GM18517 (cell line): Measurements from ENCODE around the gene MYCN.
"Not testable (repeated sequence)": the region's sequence is repeated elsewhere in the genome, so short reads cannot be mapped to it uniquely, and the experiment has no call there.

Source experiments
- ATAC-seq: cut with Tn5 transposase; IDR thresholded peaks from one replicate; pipeline ENCODE4 v1.9.1; 2021; ENCODE audit warnings: mild to moderate bottlenecking, moderate library complexity; ENCODE audit not compliant: unreplicated experiment

Gene MYCN

DNA sequence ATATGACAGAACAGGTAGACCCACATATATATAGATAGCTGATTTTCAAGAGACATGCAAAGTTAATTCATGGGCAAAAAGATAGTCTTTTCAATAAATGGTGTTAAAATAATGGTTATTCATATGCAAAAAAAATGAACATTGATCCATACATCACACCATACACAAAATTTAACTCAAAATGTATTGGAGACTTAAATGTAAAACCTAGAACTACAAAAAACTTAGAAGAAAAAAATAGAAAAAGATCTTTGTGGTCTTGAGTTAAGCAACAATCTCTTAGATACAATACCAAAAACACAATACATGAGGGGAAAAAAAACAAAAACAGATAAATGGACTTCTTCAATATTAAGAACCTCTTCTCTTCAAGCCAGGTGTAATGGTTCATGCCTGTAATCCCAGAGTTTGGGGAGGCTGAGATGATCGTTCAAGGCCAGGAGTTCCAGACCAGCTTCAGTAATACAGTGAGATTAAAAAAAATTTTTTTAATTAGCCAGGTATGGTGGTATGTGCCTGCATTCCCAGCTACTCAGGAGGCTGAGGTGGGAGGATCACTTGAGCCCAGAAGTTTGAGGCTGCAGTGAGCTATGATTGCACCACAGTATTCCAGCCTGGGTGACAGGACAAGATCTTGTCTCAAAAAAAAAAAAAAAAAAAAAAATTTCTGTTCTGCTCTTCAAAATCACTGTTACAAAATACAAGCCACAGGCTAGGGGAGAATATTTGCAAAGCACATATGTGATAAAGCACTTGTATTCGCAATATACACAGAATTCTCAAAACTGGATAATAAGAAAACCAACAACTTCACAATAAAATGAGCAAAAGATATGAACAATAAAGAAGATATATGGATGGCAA, 32.7 kb upstream of the MYCN start:
- no peak for ATAC-seq

DNA sequence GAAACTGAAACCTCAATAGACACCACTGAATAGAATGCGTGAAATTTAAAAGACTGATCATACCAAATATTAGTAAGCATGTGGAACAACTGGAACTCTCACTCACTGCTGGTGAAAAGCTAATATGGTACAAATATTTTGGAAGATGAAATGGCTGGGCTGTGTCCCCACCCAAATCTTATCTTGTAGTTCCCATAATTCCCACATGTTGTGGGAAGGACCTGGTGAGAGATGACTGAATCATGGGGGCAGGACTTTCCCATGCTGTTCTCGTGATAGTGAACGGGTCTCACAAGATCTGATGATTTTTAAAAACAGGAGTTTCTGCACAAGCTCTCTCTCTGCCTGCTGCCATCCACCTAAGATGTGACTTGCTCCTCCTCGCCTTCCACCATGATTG, 32.0 kb upstream of the MYCN start:
- no peak for ATAC-seq

DNA sequence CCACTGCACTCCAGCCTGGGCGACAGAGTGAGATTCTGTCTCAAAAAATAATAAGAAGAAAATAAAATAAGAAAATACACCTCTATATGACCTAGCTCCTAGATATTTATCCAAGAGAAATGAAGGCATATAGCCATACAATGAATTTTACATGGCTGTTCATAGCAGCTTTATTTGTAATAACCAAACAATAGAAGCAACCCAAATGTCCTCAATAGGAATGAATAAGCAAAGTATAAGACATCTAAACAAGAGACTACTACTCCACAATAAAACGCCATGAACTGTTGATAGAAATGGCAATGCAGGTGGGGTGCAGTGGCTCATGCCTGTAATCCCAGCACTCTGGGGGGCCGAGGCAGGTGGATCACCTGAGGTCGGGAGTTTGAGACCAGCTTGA, 31.2 kb upstream of the MYCN start:
- ATAC-seq: no peak

DNA sequence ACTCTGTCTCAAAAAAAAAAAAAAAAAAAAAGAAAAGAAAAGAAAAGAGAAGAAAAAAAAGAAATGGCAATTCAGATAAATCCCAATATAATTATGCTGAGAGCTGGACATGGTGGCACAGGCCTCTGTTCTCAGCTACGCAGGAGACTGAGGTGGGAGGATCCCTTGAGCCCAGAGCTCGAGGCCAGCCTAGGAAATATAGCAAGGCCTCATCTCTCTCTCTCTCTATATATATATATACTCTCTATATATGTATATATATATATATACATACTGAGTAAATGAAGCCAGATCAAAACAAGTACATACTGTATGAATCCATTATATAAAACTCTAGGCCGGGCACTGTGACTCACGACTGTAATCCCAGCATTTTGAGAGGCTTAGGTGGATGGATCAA, 30.6 kb upstream of the MYCN start:
- no peak for ATAC-seq

DNA sequence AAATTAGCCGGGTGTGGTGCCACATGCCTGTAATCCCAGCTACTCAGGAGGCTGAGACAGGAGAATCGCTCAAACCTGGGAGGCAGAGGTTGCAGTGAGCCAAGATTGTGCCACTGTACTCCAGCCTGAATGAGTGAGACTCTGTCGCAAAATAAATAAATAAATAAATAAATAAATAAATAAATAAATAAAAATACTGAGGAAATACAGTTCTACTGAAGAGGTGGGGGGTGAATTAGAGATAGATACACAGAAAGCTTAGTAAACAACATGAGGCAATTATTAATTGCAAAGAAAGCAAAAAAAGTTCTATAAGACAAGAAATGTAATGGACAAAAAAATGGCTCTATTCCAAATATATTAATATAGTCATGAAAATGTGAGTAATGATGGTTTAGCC, 29.1 kb upstream of the MYCN start:
- not testable (repeated sequence) for ATAC-seq

DNA sequence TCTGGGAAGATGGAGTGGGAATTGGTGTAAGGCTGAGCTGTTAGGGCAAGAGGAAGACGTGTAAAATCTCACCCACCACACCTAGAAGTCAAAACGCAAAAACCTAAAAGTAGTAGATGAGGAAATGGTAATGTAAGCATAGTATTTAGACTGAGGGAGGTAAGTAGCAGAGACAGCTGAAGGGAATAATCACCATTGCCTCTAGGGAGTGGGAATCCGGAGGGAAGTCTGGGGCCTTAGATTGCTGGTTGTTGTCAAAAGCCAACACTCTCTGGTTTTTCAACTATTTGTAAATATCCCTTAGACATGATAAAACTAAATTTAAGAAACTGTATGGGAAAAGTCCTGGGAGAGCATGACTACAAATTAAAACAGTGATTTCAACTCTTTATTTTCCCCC, 28.7 kb upstream of the MYCN start:
- no peak for ATAC-seq

DNA sequence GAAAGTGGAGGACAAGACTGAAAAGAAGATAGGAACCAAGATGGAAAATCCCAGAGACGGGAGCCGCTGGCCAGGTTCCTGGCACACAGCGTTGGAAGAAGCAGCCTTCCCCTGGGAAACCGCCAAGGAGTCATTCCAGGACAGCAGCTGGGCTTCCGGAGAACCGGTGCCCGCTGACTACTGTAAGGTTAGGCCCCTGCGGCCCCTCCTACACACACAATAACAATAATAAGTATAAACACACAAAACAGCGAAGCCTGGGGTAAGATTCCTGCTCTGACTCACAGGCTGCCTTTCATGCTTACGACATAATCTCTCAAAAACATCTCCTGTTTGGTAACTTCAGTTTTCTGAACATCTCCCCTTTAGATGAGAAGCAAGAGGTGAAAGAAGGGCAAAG, 28.1 kb upstream of the MYCN start:
- no peak for ATAC-seq

DNA sequence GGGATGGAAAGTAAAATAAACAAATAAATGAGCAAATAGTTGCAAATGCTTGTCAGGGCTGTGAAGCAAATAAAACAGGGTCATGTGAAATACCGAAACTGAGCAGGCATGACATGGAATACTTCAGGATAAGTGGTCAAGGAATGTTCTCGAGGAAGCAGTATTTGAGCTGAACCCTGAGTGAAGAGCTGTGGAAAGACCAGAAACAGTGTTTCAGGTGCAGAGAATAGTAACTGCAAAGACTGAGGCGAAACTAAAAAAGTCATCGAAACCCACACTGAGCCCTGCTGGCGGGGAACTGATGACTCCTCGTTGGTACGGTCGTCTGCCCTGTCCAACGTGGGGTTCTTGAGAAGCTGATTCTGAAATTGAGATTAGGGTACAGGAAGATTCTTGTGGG, 27.2 kb upstream of the MYCN start:
- no peak for ATAC-seq

DNA sequence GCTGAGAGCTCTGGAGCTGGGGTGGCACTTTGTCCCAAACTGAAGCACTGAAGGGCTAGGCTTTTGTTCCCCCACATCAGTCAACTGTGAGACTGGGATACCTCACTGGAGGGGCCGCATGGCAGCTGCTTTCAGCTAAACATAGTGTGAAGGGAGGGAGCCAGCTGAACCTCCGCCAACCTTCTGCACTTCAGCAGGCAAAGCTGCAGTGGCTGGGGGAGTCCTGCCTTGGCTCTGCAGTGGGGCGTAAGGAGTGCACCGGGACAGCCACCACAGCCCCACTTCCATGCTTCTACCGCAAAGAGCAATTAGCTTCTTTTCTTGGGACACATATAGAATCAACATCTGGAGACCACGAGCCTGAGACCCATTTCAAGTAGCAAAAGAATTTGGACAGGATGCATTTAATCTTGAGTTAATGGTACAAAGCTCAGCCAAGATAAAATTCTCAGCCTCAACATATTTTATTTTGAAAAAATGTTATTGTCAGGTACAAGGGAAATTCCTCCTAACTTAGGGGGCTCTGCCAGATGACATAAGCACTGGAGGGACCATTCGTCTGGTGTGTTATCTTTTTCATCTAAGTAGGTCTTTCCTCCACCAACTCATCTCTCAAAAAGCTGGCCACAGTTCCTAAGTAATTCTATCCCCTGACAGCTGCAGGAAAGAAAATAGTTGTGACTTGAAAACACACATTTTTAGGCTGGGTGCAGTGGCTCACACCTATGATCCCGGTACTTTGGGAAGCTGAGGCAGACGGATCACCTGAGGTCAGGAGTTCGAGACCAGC, 25.6 kb upstream of the MYCN start:
- ATAC-seq: no peak

DNA sequence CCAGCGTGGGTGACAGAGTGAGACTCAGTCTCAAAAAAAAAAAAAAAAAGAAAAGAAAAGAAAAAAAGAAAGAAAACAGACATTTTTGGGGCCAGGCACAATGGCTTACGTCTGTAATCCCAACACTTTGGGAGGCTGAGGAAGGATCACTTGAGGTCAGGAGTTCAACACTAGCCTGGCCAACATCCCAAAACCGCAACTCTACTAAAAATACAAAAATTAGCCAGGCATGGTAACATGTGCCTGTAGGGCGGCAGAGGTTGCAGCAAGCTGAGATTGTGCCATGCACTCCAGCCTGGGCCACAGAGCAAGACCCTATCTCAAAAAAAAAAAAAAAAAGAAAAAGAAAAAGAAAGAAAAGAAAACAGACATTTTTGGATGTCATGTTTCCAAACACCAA, 24.8 kb upstream of the MYCN start:
- not testable (repeated sequence) for ATAC-seq

DNA sequence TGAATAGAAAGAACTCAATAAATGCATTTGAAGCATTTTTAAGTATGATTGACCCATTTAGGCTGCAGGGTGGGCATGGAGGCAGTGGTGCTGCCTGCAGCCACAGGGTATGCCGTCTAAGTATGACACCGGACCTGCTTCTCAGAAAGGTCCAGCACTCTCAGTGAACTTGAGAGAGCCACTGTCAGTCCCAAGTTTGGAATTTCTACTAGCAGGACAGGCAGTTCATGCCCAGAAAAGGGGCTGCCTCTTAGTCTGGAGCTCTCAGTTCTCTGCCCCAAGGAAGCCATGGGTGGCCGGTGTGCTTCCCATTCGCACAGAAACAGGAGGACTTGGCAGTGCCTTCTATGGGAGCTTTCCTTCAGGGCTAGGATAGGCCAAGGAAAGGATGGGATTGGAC, 24.0 kb upstream of the MYCN start:
- no peak for ATAC-seq

DNA sequence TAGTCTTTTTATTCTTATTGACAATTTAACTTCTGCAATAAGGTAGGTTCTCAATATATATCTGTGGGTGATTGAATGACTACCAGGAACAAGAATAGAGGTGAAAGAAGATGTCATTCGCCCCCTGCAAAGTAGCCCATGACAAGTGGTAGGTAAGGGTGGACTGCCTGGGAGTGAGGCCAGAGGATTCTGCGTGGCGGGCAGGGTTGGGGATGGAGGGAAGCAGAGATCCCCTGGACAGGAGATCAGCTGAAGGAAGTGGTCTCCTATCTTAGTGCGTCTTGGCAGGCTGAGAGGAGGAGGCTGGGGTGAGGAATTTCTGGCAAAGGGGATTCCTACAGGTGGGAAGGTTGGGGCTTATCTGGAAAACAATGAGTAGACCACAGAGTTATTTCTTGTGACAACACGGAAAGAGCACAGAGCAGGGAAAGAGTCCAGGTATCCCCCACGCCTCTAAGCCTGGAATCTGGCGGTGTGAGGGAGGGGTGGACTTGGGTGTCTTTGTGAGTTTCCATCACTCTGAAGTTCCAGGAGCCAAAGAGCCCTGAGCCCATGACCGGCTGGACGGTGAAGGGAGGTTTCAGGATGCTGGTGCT, 21.5 kb upstream of the MYCN start:
- ATAC-seq: no peak

DNA sequence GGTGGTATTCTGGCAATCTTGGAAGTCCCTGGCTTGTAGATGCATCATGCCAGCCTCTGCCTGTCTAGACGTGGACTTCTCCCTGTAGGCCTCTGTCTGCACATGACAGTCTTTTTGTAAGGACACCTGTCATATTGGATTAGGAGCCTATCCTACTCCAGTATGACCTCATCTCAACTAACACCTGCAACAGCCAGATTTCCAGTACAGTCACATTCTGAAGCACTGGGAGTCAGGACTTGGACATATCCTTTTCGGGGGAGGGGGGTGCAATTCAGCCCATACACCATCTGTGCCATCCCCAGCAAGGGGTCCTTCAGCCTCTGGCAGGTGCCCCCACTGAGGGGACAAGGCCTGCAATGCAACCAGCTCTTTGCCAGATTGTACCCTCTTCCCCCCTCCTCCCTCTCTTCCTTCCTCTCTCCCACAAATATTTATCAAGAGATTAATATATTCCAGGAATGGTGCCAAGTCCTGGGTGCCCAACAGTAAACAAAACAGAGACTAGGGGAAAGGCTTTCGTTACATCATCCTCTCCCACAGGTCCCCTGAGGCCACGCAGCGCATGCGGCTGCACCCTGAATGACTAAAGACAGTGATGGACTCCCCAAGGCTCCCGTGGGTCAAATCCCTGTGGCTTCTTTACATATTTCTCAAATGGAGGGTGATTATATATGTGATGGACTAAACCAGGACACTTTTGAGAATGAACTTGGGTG, 20.5 kb upstream of the MYCN start:
- ATAC-seq: no peak

DNA sequence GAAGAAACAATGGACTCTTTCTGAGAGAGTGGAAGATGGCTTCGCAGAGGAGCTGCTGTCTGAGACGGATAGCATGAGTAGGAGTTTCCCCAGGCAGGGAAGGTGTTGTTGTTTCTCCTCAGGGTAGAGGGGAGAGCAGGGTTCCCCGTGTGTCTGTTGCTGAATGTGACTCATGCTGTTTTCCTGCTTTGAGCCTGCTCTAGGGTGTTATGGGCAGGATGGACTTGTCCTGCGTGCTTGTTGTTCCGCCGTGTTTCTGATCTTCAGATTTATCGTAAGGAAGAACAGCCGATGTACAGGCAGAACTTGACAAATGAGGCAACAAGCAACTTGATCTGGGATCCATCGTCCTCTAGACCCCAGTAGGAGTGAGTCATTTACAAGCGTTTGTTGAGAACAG, 19.7 kb upstream of the MYCN start:
- no peak for ATAC-seq

DNA sequence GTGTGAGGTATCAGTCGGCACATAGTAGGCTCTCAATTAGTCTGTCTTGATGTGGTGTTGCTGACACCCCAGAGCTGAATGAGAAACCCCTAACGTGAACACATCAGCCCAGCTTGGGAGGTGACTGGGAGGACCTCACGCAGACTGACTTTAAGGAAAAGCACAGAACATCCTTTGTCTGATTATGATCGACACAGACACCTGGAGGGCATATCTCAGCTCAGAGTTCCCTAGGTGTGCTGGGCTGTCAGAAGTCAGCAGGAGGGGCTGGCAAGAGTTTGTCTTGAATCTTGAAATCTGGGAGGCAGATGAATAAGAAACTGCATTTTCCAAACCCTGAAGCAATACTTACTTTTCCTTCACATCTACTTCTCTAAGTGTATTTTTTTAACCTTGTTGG, 16.8 kb upstream of the MYCN start:
- ATAC-seq: no peak

DNA sequence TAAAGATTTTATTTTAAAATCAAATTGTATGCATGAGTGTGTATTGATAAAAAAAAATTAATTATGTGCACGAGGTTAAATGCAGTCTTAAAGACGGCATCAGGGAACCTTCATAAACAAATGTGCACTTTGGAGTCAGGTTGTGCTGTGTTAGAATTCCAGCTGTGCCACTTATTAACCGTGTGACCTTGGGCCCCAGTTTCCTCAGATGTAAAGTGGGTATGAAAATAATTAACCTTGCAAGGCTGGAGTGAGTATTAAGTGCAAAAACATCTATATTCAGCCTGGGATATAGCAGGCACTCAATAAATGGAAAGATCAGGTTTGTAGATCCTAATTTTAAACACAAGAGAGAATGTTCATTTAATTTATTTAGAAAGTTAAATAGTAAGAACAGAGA, 14.5 kb upstream of the MYCN start:
- no peak for ATAC-seq

DNA sequence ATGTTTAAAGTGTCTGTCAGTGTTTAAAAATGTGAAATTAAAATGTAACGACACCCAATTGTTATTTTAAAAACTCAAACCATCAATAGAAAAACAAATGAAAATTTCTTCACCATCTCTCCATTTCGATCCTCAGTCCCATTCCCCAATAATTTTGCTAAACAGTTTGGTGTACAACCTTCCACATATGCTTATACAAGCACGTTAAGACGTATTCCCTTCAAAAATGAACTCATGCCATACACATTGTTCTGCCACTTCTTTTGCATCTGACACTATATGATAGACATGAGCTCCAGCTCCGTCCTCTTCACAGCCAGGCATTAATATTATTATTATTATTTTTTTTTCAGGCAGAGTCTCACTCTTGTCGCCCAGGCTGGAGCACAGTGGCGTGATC, 14.1 kb upstream of the MYCN start:
- ATAC-seq: no peak

DNA sequence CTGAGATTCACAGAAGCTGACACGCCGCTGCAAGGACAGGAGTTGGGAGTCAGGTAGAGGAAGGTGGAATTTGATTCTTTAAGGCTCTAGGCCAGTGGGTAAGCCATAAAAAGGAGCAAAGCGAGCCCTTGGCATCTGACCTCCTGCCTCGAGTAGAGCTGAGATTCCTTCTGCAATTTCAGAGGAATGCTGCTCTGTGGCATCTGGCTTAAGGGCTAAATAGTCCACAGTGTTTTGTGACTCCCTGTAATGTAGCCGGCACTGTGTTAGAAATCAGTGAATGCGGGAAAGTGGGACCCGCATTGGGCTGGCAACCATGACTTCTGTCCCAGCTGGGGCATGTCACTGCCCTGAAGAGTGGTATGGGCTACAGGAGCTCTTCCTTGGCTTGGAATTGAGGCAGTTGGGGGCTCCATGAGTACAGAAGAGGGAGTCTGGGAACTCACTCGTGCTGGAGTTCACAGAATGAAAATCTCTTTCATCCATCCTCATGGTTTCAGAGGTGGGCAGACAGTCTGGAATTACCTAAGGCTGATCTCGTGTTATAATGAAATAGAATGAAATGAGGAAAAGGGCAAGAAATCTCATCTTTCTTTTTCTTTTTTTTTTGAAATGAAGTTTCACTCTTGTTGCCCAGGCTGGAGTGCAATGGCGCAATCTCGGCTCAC, 12.7 kb upstream of the MYCN start:
- ATAC-seq: no peak

DNA sequence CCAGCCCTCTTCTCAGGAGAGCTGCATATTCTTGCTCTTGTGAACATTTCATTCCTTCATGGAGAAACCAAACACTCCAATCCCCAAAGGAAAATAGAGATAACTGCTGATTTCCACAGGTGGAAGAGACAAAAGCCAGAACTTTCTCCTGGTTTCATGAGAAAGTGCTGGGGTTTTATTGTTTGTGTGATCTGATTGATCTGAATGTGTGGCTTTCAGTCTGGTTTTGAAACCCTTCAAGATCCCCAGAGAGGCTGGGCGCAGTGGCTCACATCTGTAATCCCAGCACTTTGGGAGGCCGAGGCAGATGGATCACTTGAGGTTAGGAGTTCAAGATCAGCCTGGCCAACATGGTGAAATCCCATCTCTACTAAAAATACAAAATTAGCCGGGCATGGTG, 11.3 kb upstream of the MYCN start:
- not testable (repeated sequence) for ATAC-seq

DNA sequence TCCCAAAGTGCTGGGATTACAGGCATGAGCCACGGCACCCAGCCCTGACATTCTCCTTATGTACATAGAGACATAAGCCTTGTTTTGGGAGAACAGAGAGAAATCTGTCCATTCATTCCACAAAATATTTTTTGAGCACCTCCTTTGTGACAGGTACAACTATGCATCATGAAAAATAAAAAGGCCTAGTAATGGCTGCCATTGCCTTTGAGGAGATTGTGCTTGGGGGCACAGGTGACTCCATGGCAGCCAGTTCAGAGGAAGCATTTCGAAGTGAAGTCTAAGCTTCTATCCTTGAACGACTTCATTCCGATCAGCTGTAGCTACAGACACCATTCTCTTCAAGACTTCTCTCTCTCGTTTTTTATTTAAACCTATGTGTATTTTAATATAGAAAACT, 10.5 kb upstream of the MYCN start:
- ATAC-seq: no peak
